ENCODE measurements around the gene DLGAP4. TPM values are rescaled to one million over a fixed set of nuclear protein-coding genes. Genes with fewer than 3 reads are reported as not detected.
A peak's percentile ranks its signal among the peaks of the same experiment; 100 is the strongest.

The DLGAP4 gene, protein sequence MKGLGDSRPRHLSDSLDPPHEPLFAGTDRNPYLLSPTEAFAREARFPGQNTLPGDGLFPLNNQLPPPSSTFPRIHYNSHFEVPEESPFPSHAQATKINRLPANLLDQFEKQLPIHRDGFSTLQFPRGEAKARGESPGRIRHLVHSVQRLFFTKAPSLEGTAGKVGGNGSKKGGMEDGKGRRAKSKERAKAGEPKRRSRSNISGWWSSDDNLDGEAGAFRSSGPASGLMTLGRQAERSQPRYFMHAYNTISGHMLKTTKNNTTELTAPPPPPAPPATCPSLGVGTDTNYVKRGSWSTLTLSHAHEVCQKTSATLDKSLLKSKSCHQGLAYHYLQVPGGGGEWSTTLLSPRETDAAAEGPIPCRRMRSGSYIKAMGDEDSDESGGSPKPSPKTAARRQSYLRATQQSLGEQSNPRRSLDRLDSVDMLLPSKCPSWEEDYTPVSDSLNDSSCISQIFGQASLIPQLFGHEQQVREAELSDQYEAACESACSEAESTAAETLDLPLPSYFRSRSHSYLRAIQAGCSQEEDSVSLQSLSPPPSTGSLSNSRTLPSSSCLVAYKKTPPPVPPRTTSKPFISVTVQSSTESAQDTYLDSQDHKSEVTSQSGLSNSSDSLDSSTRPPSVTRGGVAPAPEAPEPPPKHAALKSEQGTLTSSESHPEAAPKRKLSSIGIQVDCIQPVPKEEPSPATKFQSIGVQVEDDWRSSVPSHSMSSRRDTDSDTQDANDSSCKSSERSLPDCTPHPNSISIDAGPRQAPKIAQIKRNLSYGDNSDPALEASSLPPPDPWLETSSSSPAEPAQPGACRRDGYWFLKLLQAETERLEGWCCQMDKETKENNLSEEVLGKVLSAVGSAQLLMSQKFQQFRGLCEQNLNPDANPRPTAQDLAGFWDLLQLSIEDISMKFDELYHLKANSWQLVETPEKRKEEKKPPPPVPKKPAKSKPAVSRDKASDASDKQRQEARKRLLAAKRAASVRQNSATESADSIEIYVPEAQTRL
- total RNA-seq, result 100 to 1,000 TPM in 2 of 4 donors, 10 to 100 TPM in 2; 38.6 to 193 (median 80.5) TPM

DNA sequence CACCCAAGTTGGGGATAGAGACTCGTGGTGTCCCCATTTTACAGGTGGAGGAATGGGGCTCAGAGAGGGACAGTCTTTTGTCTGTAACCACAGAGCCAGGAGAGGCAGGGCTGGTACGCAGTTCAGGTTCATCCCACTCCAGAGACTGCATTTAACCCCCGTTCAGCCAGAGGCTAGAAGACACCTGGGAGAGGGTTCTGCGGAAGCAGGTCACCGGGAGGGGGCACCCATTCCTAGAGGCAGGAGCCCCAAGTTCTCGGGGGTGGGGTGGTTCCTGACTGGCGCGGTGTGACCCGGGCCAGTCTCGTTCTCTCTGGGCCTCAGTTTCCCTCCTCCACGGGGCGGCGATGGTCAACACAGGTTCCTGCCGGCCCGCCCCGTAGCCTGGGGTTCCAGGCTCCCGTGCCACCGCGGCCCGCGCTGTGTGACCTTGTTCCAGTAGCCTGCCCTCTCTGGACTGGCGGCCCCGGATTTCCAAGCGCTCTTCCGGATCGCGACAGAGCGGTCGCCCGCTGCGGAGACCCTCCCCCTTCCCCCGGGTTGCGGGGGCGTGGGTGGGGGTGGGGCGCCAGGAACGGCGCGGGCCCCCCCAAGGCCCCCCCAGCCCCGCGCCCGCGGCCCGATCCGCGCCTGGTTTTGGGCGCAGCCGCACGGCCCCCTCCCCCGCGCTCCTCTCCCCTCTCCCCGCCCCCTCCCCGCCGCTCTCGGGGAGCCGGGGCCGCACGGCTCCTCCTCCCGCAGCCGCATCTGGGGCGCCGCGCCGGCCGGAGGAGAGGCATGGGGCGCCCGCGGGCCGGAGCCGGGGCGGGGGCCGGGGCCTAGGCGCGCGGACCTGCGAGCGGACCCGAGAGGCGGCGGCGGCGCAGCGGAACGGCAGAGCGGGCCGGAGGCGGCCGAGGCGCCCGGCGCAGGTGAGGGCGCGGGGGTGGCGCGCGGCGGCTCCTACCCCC lies at the start of gene DLGAP4:
TSS of gene DLGAP4 (plus strand) at position 738 of the 950 bp plus-strand sequence. CDS start 125,379 bp downstream, outside the sequence.
- H3K27me3 ChIP-seq, result peaks cover 8 to 12% of the 10 kb centered on the region in 2 donors
- H3K4me3 ChIP-seq, result peak within 1 kb of the TSS in 1 of 2 donors; percentile 5
- peaks cover 0 to 12% of the 10 kb centered on the region in 2 donors for H3K4me1 ChIP-seq
- H3K9me3 ChIP-seq, result no peaks in the 10 kb centered on the region
- no peak within 1 kb of the TSS for H3K27ac ChIP-seq
- no peak for DNase-seq
- intact Hi-C loops (cut with DNase I; ENCODE audit: low total_unique reads), result no loop called here
- no peaks in the 10 kb centered on the region for H3K36me3 ChIP-seq
- no peak for TF ChIP-seq POLR2A (IDR thresholded peaks at IDR 0.05)
- TF ChIP-seq, protein P1, sequence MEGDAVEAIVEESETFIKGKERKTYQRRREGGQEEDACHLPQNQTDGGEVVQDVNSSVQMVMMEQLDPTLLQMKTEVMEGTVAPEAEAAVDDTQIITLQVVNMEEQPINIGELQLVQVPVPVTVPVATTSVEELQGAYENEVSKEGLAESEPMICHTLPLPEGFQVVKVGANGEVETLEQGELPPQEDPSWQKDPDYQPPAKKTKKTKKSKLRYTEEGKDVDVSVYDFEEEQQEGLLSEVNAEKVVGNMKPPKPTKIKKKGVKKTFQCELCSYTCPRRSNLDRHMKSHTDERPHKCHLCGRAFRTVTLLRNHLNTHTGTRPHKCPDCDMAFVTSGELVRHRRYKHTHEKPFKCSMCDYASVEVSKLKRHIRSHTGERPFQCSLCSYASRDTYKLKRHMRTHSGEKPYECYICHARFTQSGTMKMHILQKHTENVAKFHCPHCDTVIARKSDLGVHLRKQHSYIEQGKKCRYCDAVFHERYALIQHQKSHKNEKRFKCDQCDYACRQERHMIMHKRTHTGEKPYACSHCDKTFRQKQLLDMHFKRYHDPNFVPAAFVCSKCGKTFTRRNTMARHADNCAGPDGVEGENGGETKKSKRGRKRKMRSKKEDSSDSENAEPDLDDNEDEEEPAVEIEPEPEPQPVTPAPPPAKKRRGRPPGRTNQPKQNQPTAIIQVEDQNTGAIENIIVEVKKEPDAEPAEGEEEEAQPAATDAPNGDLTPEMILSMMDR (IDR thresholded peaks at IDR 0.05), result no peak

DNA sequence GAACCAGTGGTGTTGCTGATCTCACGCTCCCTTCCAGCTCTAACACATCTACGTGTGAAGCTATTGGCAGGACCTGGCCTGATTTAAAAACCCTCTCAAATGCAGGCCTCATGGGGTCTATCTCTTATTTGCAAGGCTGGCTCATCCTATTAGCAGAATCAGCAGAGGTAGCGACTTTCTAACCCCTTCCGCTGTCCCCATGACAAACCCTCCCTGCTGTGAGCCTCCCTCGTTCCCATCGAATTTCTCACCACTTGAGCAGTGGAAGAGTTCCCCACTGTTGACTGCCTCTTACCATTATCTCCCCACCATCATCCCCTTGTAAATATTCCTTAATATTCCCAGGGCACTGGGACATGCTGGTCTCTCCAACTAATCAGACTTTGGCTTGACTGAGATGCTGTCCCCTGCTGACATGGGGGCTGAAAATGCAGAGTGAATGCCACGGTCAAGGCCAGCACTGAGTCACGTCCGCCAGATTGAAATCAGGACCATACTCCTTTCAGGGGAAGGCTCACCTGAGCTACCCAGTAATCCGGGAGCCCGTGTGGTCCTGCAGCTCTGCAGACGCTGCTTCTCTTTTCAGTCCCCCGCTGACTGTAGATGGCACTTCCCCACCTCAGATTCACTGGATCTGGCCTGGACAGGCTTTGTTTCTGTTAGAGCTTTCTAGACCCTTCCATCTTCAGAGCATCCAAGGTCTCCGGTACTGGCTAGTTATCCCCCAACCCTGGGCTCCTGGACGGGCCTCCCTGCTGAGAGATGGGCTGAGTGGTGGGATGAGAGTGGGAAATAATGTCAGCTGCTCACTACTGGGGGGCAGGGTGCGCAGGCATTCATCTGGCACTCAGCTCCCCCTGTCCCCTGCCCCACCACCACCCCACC lies 46.7 kb upstream of the DLGAP4 start:
- Histone ChIP-seq H3K4me3 (no peak overlapping the region), H3K4me1 (no peaks in the 10 kb centered on the region), H3K36me3 (no peaks in the 10 kb centered on the region), H3K27ac (no peak overlapping the region), H3K27me3 (no peaks in the 10 kb centered on the region), H3K9me3 (no peaks in the 10 kb centered on the region)
- no peak for DNase-seq
- no peak for TF ChIP-seq POLR2A (IDR thresholded peaks at IDR 0.05)
- TF ChIP-seq, protein P1 (IDR thresholded peaks at IDR 0.05), result no peak
- intact Hi-C loops (cut with DNase I; ENCODE audit: low total_unique reads), result no loop called here

DNA sequence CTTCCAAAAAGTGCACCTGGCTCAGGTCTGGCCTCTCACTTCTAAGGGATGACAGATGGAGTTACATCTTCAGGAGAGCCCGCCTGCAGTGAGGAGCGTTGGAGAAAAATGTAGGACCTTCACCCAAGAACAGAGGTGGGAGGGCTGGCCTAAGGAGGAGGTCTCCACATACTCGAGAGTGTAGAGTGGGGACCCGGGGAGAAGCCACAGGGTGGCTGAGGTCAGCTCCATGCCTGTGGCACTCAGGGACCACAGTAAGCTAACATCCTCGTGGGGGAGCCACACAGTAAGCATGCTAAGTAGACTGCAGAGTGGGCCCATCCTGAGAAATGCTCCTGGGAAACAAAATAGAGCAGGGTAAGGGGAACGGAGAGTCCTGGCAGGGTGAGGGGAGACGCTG lies 45.8 kb upstream of the DLGAP4 start:
- no peak overlapping the region for H3K4me3 ChIP-seq
- H3K4me1 ChIP-seq, result no peaks in the 10 kb centered on the region
- H3K27ac ChIP-seq, result no peak overlapping the region
- H3K36me3 ChIP-seq, result no peaks in the 10 kb centered on the region
- no peak for TF ChIP-seq POLR2A (IDR thresholded peaks at IDR 0.05)
- TF ChIP-seq, protein P1 (IDR thresholded peaks at IDR 0.05), result no peak
- intact Hi-C loops (cut with DNase I; ENCODE audit: low total_unique reads), result no loop called here
- no peaks in the 10 kb centered on the region for H3K27me3 ChIP-seq
- H3K9me3 ChIP-seq, result no peaks in the 10 kb centered on the region
- DNase-seq, result no peak

DNA sequence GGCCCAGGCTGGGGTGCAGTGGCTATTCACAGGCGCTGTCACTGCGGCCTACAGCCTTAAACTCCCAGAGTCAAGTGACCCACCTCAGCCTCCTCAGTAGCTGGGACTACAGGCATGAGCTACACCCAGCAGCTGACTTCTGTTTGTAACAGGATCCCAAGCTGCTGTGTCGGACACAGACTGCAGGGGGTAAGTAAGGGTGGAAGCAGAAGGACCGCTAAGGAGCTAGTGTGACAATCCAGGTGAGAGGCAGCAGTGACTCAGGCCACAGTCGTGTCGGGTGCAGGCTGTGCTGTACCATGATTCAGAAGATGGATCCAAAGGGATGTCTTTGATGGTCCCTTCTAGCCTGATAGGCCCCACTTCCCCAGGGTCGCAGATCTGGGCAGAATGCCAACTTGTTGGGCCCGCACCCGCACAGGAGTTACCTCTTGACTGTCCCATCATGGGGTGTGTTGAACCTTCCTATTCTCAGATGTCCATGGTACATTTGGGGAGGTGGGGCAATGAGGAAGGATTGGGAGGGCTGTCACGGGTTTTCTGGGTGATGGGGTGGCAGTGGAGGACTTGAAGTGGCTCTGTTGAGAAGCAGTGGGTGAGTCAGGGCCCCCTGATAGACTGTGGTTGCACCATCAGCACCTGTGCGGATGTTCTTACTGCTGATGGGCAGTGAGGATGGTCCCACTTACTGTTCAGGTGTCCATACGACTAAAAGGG lies 44.6 kb upstream of the DLGAP4 start:
- Histone ChIP-seq H3K27me3 (no peaks in the 10 kb centered on the region), H3K4me1 (no peaks in the 10 kb centered on the region), H3K27ac (no peak overlapping the region), H3K9me3 (no peaks in the 10 kb centered on the region), H3K4me3 (no peak overlapping the region), H3K36me3 (no peaks in the 10 kb centered on the region)
- intact Hi-C loops (cut with DNase I; ENCODE audit: low total_unique reads), result no loop called here
- no peak for DNase-seq
- no peak for TF ChIP-seq POLR2A (IDR thresholded peaks at IDR 0.05)
- TF ChIP-seq, protein P1 (IDR thresholded peaks at IDR 0.05), result no peak
